ENCODE measurements around the gene PMVK.

PMVK gene

DNA sequence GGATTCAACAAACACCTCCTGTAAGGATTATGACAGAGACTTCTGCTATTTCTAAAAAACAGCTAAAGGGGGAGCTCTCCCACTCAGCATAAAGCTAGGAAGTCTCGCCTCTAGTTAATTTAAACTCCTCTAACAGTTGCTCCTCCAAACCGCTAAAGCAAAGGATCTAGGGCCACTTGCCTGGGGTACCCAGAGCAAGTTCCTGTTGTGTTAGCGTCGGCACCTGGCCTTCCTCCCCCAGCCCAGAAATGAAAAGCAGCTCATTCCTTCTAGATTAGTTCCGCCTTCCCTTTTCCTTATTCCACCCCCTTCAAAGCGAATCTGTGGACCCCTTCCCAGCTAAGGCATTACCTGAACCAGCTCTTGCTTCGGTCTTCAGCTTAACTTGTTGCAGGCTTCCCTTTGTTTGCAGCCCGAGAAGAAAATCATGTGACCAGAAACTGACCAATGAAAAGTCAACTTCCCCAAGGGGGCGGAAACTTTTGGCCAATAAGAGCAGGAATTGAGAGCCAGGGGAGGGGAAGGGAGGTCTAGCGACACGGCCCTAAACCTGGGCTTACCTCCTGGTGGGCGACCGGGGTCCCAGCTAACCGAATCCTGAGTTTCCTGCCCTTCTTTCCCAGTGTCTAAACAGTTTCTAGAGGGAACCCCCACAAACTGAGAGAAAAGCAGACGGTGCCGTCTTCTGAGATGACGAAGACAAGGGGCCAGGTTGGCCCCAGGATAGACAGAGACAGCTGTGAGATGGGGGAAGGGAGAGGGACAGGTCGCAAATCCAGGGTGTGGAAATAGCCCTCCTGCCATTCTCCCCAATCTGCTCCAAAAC is 19.4 kb upstream of the PMVK start, which contains the start of gene PBXIP1:
PBXIP1 (minus strand) TSS at position 382 of the 826 bp plus-strand sequence. CDS start 2,378 bp downstream, outside the sequence.
- H3K27me3 ChIP-seq = no peaks in the 10 kb centered on the region
- peak within 1 kb of the TSS; percentile 55 to 61 for H3K4me3 ChIP-seq
- intact Hi-C loops (cut with DNase I; ENCODE audit: low total_unique reads) = no loop called here
- TF ChIP-seq, protein P1, sequence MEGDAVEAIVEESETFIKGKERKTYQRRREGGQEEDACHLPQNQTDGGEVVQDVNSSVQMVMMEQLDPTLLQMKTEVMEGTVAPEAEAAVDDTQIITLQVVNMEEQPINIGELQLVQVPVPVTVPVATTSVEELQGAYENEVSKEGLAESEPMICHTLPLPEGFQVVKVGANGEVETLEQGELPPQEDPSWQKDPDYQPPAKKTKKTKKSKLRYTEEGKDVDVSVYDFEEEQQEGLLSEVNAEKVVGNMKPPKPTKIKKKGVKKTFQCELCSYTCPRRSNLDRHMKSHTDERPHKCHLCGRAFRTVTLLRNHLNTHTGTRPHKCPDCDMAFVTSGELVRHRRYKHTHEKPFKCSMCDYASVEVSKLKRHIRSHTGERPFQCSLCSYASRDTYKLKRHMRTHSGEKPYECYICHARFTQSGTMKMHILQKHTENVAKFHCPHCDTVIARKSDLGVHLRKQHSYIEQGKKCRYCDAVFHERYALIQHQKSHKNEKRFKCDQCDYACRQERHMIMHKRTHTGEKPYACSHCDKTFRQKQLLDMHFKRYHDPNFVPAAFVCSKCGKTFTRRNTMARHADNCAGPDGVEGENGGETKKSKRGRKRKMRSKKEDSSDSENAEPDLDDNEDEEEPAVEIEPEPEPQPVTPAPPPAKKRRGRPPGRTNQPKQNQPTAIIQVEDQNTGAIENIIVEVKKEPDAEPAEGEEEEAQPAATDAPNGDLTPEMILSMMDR (IDR thresholded peaks at IDR 0.05) = peak; percentile 27 to 38
- no peaks in the 10 kb centered on the region for H3K9me3 ChIP-seq
- peak within 1 kb of the TSS; percentile 82 to 83 for H3K27ac ChIP-seq
- DNase-seq = peak; percentile 85 to 90
- H3K4me1 ChIP-seq = peaks cover 7 to 69% (median 56%) of the 10 kb centered on the region in 4 donors
- peaks cover 0 to 29% (median 18%) of the 10 kb centered on the region in 3 donors for H3K36me3 ChIP-seq

DNA sequence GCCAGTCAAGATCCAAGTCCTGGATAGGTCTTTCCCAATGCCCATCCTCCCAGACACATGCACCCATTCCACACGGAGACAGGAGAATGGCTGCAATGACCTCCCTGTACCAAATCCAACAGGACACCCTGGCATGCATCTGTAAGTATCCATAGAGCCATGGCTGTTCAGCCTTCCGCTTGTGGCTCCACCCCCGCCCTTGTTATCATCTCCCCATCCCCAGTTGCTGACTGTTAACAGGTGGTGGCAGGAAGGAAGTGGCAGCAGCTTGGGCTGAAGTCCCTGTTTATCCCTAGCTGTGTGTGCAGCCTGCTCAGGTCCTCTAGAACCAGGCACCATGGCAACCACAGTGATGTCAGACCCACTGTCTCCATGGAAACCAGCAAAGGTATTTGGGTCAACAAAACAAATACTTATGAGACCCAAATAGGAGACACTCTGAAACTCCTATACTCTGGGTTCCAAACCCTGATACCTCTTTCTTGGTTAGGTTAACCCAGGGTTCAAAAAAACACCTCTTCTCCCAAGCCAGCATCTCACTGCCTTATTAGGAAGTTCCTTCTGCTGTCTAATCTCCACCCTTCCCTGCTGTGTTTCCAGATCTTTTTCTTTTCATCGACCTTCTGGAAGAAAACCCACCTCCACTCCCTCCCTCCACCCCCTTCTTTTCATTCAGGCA is 18.7 kb upstream of the PMVK start:
- peaks cover 0 to 36% (median 25%) of the 10 kb centered on the region in 3 donors for H3K36me3 ChIP-seq
- TF ChIP-seq, protein P1 (IDR thresholded peaks at IDR 0.05) = no peak
- peak overlapping the region; percentile 82 to 83 for H3K27ac ChIP-seq
- H3K27me3 ChIP-seq = no peaks in the 10 kb centered on the region
- DNase-seq = peak in 1 of 2 donors; percentile 55
- peak overlapping the region; percentile 55 to 61 for H3K4me3 ChIP-seq
- no peaks in the 10 kb centered on the region for H3K9me3 ChIP-seq
- intact Hi-C loops (cut with DNase I; ENCODE audit: low total_unique reads) = no loop called here
- peaks cover 7 to 64% (median 51%) of the 10 kb centered on the region in 4 donors for H3K4me1 ChIP-seq

DNA sequence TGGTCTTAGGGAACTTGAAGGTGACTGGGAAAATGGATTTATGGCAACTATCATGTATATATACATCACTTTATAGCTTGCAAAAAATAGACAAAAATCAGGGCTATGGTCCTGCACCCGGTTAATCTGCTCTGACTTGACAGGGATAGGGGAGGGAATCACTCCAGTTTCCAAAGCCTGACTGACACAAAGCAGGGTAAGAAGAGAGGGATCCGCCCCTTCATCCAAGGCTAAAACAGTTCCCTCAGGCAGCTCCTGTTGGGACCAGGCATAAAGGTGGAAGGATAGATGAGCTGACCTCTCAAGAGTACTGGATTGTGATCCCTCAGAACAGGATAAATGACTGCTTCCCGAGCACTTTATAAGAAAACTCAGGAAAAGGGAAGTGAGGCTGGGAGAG is 18.0 kb upstream of the PMVK start:
- Histone ChIP-seq H3K27me3 (no peaks in the 10 kb centered on the region), H3K27ac (peak overlapping the region; percentile 82 to 83), H3K9me3 (no peaks in the 10 kb centered on the region), H3K4me3 (peak overlapping the region; percentile 55 to 61), H3K36me3 (peaks cover 0 to 39% (median 26%) of the 10 kb centered on the region in 3 donors), H3K4me1 (peaks cover 7 to 62% (median 48%) of the 10 kb centered on the region in 4 donors)
- TF ChIP-seq, protein P1 (IDR thresholded peaks at IDR 0.05) = no peak
- intact Hi-C loops (cut with DNase I; ENCODE audit: low total_unique reads) = no loop called here
- no peak for DNase-seq

DNA sequence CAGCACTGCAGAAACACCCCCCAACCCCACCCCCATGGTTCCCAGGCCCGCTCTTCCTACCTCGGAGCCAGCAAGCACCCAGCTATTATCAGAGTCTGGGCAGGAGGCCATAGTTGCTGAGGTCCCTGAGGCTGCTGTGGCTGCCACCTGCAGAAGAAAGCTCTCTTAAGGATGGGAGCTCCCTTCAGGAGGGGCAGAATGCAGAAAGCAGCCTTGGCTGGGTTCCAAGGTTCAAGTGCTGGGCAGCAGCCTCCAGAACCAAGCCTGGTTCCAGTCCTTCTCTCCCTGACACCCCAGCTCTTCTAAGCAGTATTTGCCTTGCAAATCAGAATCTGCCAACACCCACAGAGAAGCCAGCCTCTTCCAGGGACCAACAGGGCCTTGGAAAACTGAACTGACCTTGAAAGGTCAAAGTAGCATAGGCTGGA is 17.1 kb upstream of the PMVK start:
- H3K27ac ChIP-seq = no peak overlapping the region
- no peaks in the 10 kb centered on the region for H3K27me3 ChIP-seq
- TF ChIP-seq, protein P1 (IDR thresholded peaks at IDR 0.05) = no peak
- H3K9me3 ChIP-seq = no peaks in the 10 kb centered on the region
- H3K4me1 ChIP-seq = peaks cover 7 to 55% (median 47%) of the 10 kb centered on the region in 4 donors
- intact Hi-C loops (cut with DNase I; ENCODE audit: low total_unique reads) = no loop called here
- peak overlapping the region in 1 of 2 donors; percentile 4 for H3K4me3 ChIP-seq
- DNase-seq = no peak
- peaks cover 0 to 37% (median 18%) of the 10 kb centered on the region in 3 donors for H3K36me3 ChIP-seq

DNA sequence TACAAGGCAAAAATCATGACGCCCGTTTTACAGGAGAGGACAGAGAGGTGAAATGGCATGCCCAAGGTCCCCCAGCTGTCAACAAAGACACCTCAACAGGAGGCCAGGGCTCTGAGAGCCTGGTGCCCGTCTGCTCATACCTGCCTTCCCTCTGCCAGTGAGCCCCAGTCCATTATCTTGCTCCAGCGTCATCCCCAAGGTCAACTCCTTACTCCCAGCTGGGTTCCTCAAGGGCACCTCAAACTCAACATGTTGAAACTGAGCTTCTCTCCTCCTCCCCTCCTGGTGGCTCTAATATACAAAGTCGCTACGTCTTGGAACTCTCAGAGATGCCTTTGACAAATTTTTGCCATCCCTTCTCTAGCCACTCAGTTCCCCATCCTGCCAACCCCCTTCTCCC is 16.1 kb upstream of the PMVK start:
- Histone ChIP-seq H3K4me3 (no peak overlapping the region), H3K27me3 (no peaks in the 10 kb centered on the region), H3K27ac (no peak overlapping the region), H3K9me3 (no peaks in the 10 kb centered on the region), H3K36me3 (peaks cover 6 to 38% (median 25%) of the 10 kb centered on the region in 3 donors), H3K4me1 (peaks cover 7 to 54% (median 47%) of the 10 kb centered on the region in 4 donors)
- TF ChIP-seq, protein P1 (IDR thresholded peaks at IDR 0.05) = no peak
- no peak for DNase-seq
- intact Hi-C loops (cut with DNase I; ENCODE audit: low total_unique reads) = no loop called here

Measured in tibial artery (tissue), 4 donors.